GM10248 (cell line): ENCODE results near the gene NTM.

ENCODE experiments used
- CTCF ChIA-PET: fragments of 300-600 bp; sonication (Branson Sonifier 250); formaldehyde crosslinking; extraction: SDS; loops from one replicate; lab custom pipeline; 2021; ENCODE audit warnings: antibody characterized with exemption; lab: Yijun Ruan, JAX
- POLR2A ChIA-PET: fragments of 350-650 bp; sonication (Branson Sonifier 250); formaldehyde crosslinking; extraction: SDS; loops from one replicate; lab custom pipeline; 2020; ENCODE audit warnings: antibody characterized with exemption; lab: Yijun Ruan, JAX
- DNase-seq: peaks from one replicate; pipeline ENCODE4 v3.0.0; 2012; ENCODE audit errors: extremely low spot score
- CTCF ChIP-seq: IDR thresholded peaks from 2 replicates; pipeline ENCODE4 v1.5.1; 2012; ENCODE audit warnings: mild to moderate bottlenecking, low read depth; ENCODE audit errors: extremely low read depth, missing control alignments, control extremely low read depth

Gene NTM

GRCh38 chr11:131632971-131633370 lies 262.6 kb downstream of the NTM start:
- no peak for DNase-seq
- ChIA-PET POLR2A (no interaction called here), CTCF (no interaction called here)
- no peak for TF ChIP-seq CTCF

DNA sequence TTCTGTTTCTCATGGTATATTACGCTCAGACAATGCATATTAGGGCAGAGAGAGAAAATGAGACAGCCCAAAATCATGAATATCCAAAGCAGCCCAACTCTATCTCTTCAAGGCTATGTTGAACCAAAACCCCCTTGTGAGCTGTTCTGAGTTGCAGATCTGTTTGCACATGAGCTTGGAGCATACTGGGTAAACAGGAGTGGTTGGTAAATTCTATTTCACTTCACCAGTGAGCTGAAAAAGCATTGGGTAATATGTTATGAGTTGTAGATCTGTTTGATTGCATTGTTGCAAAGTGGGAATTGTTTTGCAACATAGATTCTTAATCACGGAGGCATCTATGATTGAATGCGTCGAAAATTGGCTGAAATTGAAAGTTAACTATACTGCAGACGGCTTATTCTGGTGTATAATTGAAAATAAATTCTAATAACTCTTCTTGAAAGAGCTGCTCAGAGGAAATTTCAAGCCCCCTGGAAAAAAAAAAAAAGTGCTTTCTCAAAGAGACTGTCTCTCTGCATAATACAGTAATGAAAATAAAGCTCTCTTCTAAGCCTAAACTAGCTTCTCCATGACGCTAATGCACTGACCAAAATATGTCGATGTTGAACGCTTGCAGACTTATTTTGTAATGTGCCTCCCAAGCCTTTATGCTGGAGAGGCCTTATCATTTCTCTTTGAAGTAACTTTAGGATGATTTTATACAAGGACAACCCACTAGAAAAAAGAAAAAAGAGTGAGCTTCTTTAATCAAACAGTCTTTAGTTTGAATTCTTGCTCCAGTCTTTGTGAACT lies 263.7 kb downstream of the NTM start:
- POLR2A ChIA-PET = no interaction called here

DNA sequence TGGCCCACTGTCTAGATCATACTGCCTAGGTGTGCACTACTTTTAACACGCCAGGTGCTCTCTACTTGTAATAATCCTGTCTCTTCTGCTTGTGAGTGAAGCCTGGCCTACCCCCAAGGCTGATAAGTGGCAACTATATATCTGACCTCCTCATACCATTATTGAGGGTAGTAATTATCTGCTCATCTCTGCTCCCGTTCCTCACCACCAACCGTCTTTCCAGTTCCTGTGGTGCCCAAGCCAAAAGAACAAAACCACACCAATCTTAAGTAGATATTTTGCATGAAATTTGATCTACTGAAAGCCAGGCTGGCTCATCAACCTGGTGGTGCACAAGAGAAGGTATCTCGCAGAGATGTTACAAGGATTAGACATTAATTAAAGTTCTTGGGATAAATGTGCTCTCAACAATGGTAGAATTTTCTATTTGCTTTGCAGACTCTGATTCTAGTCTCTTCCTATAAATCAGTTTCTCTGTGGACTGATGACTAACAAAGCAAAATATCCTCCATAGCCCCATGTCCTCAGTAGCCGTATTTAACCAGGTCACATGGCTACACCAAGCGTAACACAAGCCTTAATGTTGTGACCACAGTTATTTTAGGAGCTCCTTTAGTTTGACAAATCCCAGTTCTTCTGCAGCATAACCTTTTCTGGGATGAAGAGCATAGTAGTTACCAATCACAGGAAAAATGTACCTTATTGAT lies 267.2 kb downstream of the NTM start:
- no peak for DNase-seq
- no peak for TF ChIP-seq CTCF
- ChIA-PET CTCF (interaction anchor here (1.2 to 1.3 kb wide), 2 partner anchors 37 kb away, joined by 5 read pairs; no protein-coding TSS in a partner anchor), POLR2A (no interaction called here)

More for the DNA sequence above, 263.7 kb downstream of the NTM start:
- CTCF ChIA-PET = interaction anchor here (0.7 to 1.8 kb wide), 4 partner anchors 8 to 42 kb away, joined by 3 to 5 read pairs (median 3); no protein-coding TSS in a partner anchor
- TF ChIP-seq CTCF = no peak
- no peak for DNase-seq

DNA sequence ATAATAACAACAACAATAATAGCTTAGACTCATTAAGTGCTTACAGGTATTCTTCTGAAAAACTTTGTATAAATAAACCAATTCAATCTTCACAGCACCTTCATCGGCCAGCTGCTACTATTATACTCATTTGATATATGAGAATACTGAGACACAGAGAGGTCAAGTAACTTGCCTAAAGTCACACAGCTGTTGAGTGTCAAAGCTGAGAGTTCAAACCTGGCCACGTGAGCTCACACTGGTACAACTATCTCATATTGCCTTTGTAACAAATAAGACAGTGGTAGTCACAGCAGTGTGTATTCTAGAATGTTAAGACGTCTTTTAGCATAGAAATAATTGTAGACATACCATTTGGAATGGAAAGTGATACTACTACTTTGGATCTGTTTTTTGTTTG lies 268.5 kb downstream of the NTM start:
- ChIA-PET POLR2A (no interaction called here), CTCF (interaction anchor here (1.2 kb wide), 1 partner anchor 36 kb away, joined by 5 read pairs; no protein-coding TSS in a partner anchor)
- no peak for DNase-seq
- no peak for TF ChIP-seq CTCF

GRCh38 chr11:131640320-131640719 lies 269.9 kb downstream of the NTM start:
- POLR2A ChIA-PET = no interaction called here
- CTCF ChIA-PET = no interaction called here
- DNase-seq = no peak
- no peak for TF ChIP-seq CTCF

DNA sequence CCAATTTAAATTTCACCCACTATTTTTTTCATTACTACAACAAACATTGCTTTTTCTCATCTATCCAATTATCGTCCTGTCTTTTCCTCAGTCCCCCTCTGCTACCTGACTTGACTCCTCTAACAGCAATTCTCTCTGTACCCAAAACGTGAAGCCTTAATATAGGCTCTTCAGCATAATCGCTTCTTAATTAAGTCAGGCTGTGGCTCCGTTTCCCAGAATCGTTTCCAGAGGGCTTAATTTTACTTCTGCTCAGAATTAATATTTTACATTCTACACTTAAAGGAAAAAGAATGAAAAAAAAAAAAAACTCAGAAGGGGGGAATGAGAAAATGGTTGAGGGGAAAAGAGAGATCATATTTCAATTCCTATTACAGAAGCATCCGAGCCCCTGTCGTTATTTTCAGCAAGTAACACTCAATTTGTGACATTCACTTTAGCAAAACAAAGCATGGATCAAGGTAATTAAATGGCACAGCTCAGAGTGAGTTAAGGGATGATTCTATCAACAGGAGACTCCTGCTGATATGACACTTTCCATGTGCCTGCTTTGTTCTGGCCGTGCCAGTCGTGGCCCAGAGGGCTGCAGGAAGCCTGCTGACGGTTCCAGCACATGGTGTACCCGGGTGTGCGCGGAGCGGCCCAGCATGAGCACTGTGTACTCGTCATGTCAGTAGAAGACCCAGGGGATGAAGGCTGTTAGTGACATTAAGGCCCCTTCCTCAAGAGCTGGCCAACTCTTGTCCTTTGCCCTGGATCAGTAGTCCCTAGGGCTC lies 272.5 kb downstream of the NTM start:
- CTCF ChIA-PET = interaction anchor here (1.1 to 1.4 kb wide), 3 partner anchors 15 to 46 kb away, joined by 3 to 7 read pairs (median 5); no protein-coding TSS in a partner anchor
- POLR2A ChIA-PET = no interaction called here
- DNase-seq = no peak
- TF ChIP-seq CTCF = no peak
